Peyer's patch (tissue), 4 donors: Measurements from ENCODE around the gene RAB7B. TPM values are rescaled to one million over a fixed set of nuclear protein-coding genes. Genes with fewer than 3 reads are reported as not detected.

Experiments used
- DNase-seq, 3 donors: peaks; one replicate each; pipeline ENCODE4 v3.0.0-alpha.2; 2017 to 2019
- H3K27ac ChIP-seq, 4 donors: fragments of 200-600 bp; sonication (generic); one replicate each; pipeline ENCODE4 v1.5.1; 2016 to 2019
- H3K27me3 ChIP-seq, 2 donors: fragments of 200-600 bp; sonication (generic); one replicate each; pipeline ENCODE4 v1.5.1; 2019
- H3K36me3 ChIP-seq, 3 donors: fragments of 200-600 bp; sonication (generic); one replicate each; pipeline ENCODE4 v1.5.1; 2016 to 2019
- H3K4me1 ChIP-seq, 4 donors: fragments of 200-600 bp; sonication (generic); one replicate each; pipeline ENCODE4 v1.5.1; 2016 to 2019
- H3K4me3 ChIP-seq, 4 donors: fragments of 200-600 bp; sonication (generic); 1 replicate in 3 of 4; 2 replicates in 1 of 4; pipeline ENCODE4 v1.5.1; 2016 to 2019; ENCODE audit warnings: mild to moderate bottlenecking in 1 of 4
- H3K9me3 ChIP-seq, 4 donors: fragments of 200-600 bp; sonication (generic); one replicate each; pipeline ENCODE4 v1.5.1; 2016 to 2019; ENCODE audit warnings: mild to moderate bottlenecking in 1 of 4
- CTCF ChIP-seq, 6 experiments: fragments of 450-650 bp in 4 of 6; fragments of 200-600 bp in 2 of 6; sonication (generic) in 1 of 6; IDR thresholded peaks; one replicate each; pipeline ENCODE4 v1.5.1; 2017 to 2019; ENCODE audit warnings: antibody characterized with exemption in 6 of 6, mild to moderate bottlenecking in 3 of 6, moderate library complexity in 1 of 6
- POLR2A ChIP-seq, 2 donors: fragments of 450-650 bp; IDR thresholded peaks; one replicate each; pipeline ENCODE4 v1.5.1; 2017; ENCODE audit warnings: antibody characterized with exemption in 2 of 2, mild to moderate bottlenecking in 2 of 2, moderate library complexity in 2 of 2
- total RNA-seq, 4 donors: library from RNA; depleted of rRNA; stranded (reverse); fragments of >200 nt; gene quantifications; one replicate each; pipeline ENCODE4 v1.1.0, GENCODE V29; 2016

The RAB7B gene
- total RNA-seq, 4 donors from 2014 or later, result 0.35 to 0.47 (median 0.40) TPM; not detected in 1

GRCh38 chr1:205943245-205943644 lies 60.0 kb downstream of the RAB7B start, which contains the start of gene SLC26A9:
Gene SLC26A9 (minus strand): TSS chr1:205943456. CDS start chr1:205935820, 7,636 bp downstream.
- no peak for DNase-seq
- H3K27me3 ChIP-seq, result no peaks in the 10 kb centered on the region
- H3K36me3 ChIP-seq, result no peaks in the 10 kb centered on the region
- no peak within 1 kb of the TSS for H3K4me3 ChIP-seq
- no peaks in the 10 kb centered on the region for H3K9me3 ChIP-seq
- H3K27ac ChIP-seq, result no peak within 1 kb of the TSS
- no peaks in the 10 kb centered on the region for H3K4me1 ChIP-seq
- TF ChIP-seq POLR2A (IDR thresholded peaks at IDR 0.05) (no peak), CTCF (IDR thresholded peaks at IDR 0.05) (no peak)

DNA sequence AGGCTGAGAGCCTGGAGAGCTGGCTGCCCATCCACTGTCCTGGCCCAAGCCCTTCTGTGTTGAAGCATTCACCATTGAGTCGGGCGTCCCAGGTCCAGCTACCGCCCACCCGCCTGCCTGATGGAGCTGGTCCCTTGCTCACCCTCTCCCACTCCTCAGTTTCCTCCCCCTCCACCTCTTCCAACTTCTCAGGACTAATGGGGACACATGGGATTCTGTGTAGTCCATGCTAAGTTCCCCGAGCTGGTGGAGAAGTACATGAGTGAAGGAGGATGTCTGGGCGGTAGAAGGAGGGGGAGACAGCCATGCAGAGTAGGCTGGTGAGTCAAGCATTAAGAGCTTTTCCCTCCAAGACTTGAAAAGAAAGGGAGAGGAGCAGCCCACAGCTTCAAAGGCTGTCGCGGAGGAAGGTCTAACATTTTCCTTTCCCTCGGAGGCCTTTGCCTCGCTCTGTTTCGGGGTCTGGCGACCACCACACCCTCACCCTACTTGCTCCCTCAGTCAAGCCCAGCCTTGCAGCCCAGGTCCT lies 60.5 kb downstream of the RAB7B start:
- no peak overlapping the region for H3K4me3 ChIP-seq
- no peak overlapping the region for H3K27ac ChIP-seq
- no peaks in the 10 kb centered on the region for H3K4me1 ChIP-seq
- H3K36me3 ChIP-seq, result no peaks in the 10 kb centered on the region
- DNase-seq, result no peak
- no peaks in the 10 kb centered on the region for H3K9me3 ChIP-seq
- no peaks in the 10 kb centered on the region for H3K27me3 ChIP-seq
- TF ChIP-seq POLR2A (IDR thresholded peaks at IDR 0.05) (no peak), CTCF (IDR thresholded peaks at IDR 0.05) (no peak)

- TF ChIP-seq CTCF (IDR thresholded peaks at IDR 0.05) (no peak), POLR2A (IDR thresholded peaks at IDR 0.05) (no peak)
- H3K27me3 ChIP-seq, result no peaks in the 10 kb centered on the region
- no peaks in the 10 kb centered on the region for H3K4me1 ChIP-seq
- H3K36me3 ChIP-seq, result no peaks in the 10 kb centered on the region
- H3K9me3 ChIP-seq, result no peaks in the 10 kb centered on the region
- no peak overlapping the region for H3K27ac ChIP-seq
- H3K4me3 ChIP-seq, result no peak overlapping the region
- DNase-seq, result no peak
Observed at GRCh38 chr1:205940710-205941109, 62.5 kb downstream of the RAB7B start.

DNA sequence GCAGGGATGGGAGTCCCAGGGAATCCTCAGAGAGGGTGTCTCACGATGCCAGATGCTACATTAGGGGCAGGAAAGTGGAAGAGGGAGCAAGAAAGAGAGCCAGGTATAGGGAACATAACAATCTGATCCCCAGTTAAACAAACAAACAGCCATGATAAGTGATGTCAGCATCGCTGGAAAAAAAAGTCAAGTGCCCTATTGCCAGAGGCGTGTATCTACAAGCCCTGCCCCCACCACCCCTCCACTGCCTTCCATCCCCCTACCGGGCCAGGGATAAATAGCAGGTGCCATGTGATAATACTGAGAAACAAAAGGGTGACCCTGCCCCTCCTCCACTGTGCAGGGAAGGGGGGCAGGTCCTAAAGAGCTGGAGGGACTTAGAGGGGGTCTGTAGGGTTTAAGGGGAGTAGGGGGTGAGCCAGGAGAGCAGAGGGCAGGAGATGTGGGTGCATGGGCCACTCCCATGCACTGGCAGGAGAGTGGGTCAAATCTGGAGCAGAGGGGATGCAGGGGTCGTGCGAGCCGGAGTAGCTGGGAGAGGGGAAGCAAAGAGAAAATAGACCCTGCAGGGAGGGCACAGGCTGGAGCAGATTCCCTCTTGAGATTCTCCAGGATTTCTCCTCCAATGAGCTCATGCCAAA lies 63.4 kb downstream of the RAB7B start:
- Histone ChIP-seq H3K4me1 (no peaks in the 10 kb centered on the region), H3K27me3 (no peaks in the 10 kb centered on the region), H3K4me3 (no peak overlapping the region), H3K9me3 (no peaks in the 10 kb centered on the region), H3K36me3 (no peaks in the 10 kb centered on the region), H3K27ac (no peak overlapping the region)
- TF ChIP-seq CTCF (IDR thresholded peaks at IDR 0.05) (no peak), POLR2A (IDR thresholded peaks at IDR 0.05) (no peak)
- DNase-seq, result no peak

- Histone ChIP-seq H3K36me3 (no peaks in the 10 kb centered on the region), H3K9me3 (no peaks in the 10 kb centered on the region), H3K4me1 (no peaks in the 10 kb centered on the region), H3K4me3 (no peak overlapping the region), H3K27me3 (no peaks in the 10 kb centered on the region), H3K27ac (no peak overlapping the region)
- TF ChIP-seq POLR2A (IDR thresholded peaks at IDR 0.05) (no peak), CTCF (IDR thresholded peaks at IDR 0.05) (no peak)
- no peak for DNase-seq
Observed at GRCh38 chr1:205938682-205939081, 64.5 kb downstream of the RAB7B start.
